ENCODE measurements around the gene TP53RK.

The TP53RK gene

GRCh38 chr20:46689082-46689753, at the start of gene TP53RK:
TSS of gene TP53RK (minus strand) at chr20:46689444. CDS start at chr20:46689414, 30 bp downstream.
- DNase-seq = peak; percentile 43 to 98 (median 93)

GRCh38 chr20:46735436-46735835, 46.2 kb upstream of the TP53RK start:
- DNase-seq = no peak

- DNase-seq = no peak
Observed at GRCh38 chr20:46731770-46732169, 42.5 kb upstream of the TP53RK start.

- no peak for DNase-seq
Observed at GRCh38 chr20:46725186-46726165, 36.2 kb upstream of the TP53RK start.

GRCh38 chr20:46724343-46724959, 35.2 kb upstream of the TP53RK start:
- no peak for DNase-seq

GRCh38 chr20:46723039-46723438, 33.8 kb upstream of the TP53RK start:
- no peak for DNase-seq

- no peak for DNase-seq
Observed at GRCh38 chr20:46722450-46722849, 33.2 kb upstream of the TP53RK start.

- no peak for DNase-seq
Observed at GRCh38 chr20:46721476-46721875, 32.2 kb upstream of the TP53RK start.

- no peak for DNase-seq
Observed at GRCh38 chr20:46720776-46721425, 31.7 kb upstream of the TP53RK start.

- no peak for DNase-seq
Observed at GRCh38 chr20:46720019-46720418, 30.8 kb upstream of the TP53RK start.

- no peak for DNase-seq
Observed at GRCh38 chr20:46717818-46718541, 28.7 kb upstream of the TP53RK start.

GRCh38 chr20:46715292-46715756, 26.1 kb upstream of the TP53RK start:
- DNase-seq = no peak

GRCh38 chr20:46713957-46714834, 25.0 kb upstream of the TP53RK start:
- DNase-seq = no peak

GRCh38 chr20:46712056-46712636, 22.9 kb upstream of the TP53RK start:
- no peak for DNase-seq

- DNase-seq = no peak
Observed at GRCh38 chr20:46710153-46710913, 21.1 kb upstream of the TP53RK start.

GRCh38 chr20:46709459-46710152, 20.4 kb upstream of the TP53RK start, which contains the start of gene SLC2A10:
TSS of gene SLC2A10 (plus strand) at chr20:46709649. CDS start at chr20:46709737, 88 bp downstream.
- peak in 16 of 56 donors; percentile 5 to 58 (median 26) for DNase-seq

- DNase-seq = no peak
Observed at GRCh38 chr20:46709055-46709458, 19.8 kb upstream of the TP53RK start.

All from amygdala (tissue), 56 donors.